ENCODE data around the gene PGAM5. TPM values are rescaled to one million over a fixed set of nuclear protein-coding genes. Genes with fewer than 3 reads are reported as not detected.
A peak's percentile ranks its signal among the peaks of the same experiment; 100 is the strongest.

The PGAM5 gene
- total and polyA plus RNA-seq, 2 of the 13 experiments (the other 11 are each of a cell fraction or from before 2014, with no cell fraction given) = 18.0 to 77.9 TPM

GRCh38 chr12:132687211-132688164, 23.2 kb upstream of the PGAM5 start, which contains the start of the genes POLE and PXMP2 (continued):
- TF ChIP-seq ATF5 (CRISPR knock-in tag; IDR thresholded peaks at IDR 0.05; ENCODE audit: low read depth) (0 out of 2 replicates have a peak, but pooled peaks have one; percentile 42), ZNF101 (CRISPR knock-in tag; IDR thresholded peaks at IDR 0.05; ENCODE audit: borderline replicate concordance, low read depth) (no peak), HMG20A (CRISPR knock-in tag; IDR thresholded peaks at IDR 0.05; ENCODE audit: borderline replicate concordance) (no peak), KDM5B (CRISPR knock-in tag; IDR thresholded peaks at IDR 0.05; ENCODE audit: borderline replicate concordance) (peak; percentile 76; the same call in 1 of the 2 replicates), RELA (CRISPR knock-in tag; IDR thresholded peaks at IDR 0.05) (no peak), RXRB (CRISPR knock-in tag; IDR thresholded peaks at IDR 0.05; ENCODE audit: borderline replicate concordance) (peak; percentile 49; the same call in 1 of the 2 replicates), FOXM1 (CRISPR knock-in tag; IDR thresholded peaks at IDR 0.05) (no peak), ZNF609 (CRISPR knock-in tag; IDR thresholded peaks at IDR 0.05; ENCODE audit: borderline replicate concordance) (no peak), CREM (IDR thresholded peaks at IDR 0.05) (no peak), CREM (CRISPR knock-in tag; IDR thresholded peaks at IDR 0.05) (no peak), ZFYVE20 (CRISPR knock-in tag; IDR thresholded peaks at IDR 0.05; ENCODE audit: borderline replicate concordance, low read depth) (peak; percentile 49; the same call in 1 of the 2 replicates), PCBP2 (optimal IDR thresholded peaks at IDR 0.05; ENCODE audit: low read depth, low read length, poor library complexity, severe bottlenecking) (no peak), ERF (CRISPR knock-in tag; IDR thresholded peaks at IDR 0.05) (peak; percentile 76; the same call in 1 of the 2 replicates), PATZ1 (CRISPR knock-in tag; IDR thresholded peaks at IDR 0.05) (peak; percentile 33; the same call in 1 of the 2 replicates)
- TF ChIP-seq, protein P1, sequence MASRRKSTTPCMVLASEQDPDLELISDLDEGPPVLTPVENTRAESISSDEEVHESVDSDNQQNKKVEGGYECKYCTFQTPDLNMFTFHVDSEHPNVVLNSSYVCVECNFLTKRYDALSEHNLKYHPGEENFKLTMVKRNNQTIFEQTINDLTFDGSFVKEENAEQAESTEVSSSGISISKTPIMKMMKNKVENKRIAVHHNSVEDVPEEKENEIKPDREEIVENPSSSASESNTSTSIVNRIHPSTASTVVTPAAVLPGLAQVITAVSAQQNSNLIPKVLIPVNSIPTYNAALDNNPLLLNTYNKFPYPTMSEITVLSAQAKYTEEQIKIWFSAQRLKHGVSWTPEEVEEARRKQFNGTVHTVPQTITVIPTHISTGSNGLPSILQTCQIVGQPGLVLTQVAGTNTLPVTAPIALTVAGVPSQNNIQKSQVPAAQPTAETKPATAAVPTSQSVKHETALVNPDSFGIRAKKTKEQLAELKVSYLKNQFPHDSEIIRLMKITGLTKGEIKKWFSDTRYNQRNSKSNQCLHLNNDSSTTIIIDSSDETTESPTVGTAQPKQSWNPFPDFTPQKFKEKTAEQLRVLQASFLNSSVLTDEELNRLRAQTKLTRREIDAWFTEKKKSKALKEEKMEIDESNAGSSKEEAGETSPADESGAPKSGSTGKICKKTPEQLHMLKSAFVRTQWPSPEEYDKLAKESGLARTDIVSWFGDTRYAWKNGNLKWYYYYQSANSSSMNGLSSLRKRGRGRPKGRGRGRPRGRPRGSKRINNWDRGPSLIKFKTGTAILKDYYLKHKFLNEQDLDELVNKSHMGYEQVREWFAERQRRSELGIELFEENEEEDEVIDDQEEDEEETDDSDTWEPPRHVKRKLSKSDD (CRISPR knock-in tag; IDR thresholded peaks at IDR 0.05; ENCODE audit: low read depth) = 0 out of 2 replicates have a peak, but pooled peaks have one; percentile 18
- TF ChIP-seq, protein P2, sequence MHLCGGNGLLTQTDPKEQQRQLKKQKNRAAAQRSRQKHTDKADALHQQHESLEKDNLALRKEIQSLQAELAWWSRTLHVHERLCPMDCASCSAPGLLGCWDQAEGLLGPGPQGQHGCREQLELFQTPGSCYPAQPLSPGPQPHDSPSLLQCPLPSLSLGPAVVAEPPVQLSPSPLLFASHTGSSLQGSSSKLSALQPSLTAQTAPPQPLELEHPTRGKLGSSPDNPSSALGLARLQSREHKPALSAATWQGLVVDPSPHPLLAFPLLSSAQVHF (CRISPR knock-in tag; IDR thresholded peaks at IDR 0.05) = peak; percentile 73; the same call in 1 of the 2 replicates
